ENCODE results near the gene POU2AF3. TPM values are rescaled to one million over a fixed set of nuclear protein-coding genes. Genes with fewer than 3 reads are reported as not detected.

Gene POU2AF3
- total and polyA plus RNA-seq, 2 of the 4 experiments (the other 2 are of a cell fraction): 0.17 TPM; not detected in 1

DNA sequence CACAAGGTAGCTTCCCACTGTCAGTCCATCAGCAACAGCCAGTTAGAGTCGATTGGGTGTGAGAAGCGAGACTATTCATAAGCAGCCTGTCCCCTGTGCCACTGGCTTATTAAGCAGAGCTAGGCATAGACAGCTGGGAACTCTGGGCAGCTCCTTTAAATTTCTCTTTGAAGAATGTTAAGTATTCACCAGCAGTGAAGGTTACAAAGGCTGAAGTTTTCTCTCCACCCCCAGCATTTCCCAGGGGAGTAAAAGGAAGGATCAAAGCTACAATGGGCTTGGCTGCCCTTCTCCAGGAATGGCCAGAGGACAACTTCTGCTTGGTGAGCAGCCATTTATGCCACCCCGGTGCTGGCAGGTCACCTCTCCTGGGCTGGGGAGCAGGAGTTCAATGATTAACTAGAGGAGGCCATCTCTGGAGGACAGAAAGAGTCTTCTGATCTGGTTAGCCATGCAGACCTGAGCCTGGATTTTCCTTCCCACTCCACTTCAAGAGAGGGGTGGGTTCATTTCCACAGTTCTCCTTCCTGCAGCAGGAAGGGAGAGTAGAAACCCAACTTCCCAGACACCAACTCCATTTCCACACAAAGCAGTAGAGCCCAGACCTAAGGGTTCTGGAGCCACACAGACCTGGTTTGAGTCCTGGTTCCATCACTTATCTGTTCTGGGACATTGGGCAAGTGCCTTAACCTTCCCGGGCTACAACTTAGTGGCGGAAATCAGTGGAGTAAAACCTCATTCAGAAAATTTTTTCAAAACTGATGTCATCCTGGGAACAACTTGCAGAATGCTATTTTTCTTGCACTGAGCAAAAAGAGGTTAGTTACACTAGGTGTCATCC lies 22.6 kb downstream of the POU2AF3 start (continued):
- TF ChIP-seq MAFK (IDR thresholded peaks at IDR 0.05; ENCODE audit: low read depth, low read length): no peak
- TF ChIP-seq FOS (IDR thresholded peaks at IDR 0.05; ENCODE audit: low read depth, low read length): no peak

GRCh38 chr11:111322534-111322933 lies 24.2 kb downstream of the POU2AF3 start:
- no peaks in the 10 kb centered on the region for H3K36me3 ChIP-seq (ENCODE audit: control insufficient read depth, insufficient read depth, low read length)
- BruUV-seq (replicated peaks): no TSS peak
- H2AK9ac ChIP-seq (replicated peaks; ENCODE audit: low read depth, low read length, poor library complexity): no peak overlapping the region
- peaks cover 6% of the 10 kb centered on the region for H3K27me3 ChIP-seq (ENCODE audit: control insufficient read depth, insufficient read depth, low read length)
- ChIA-PET POLR2A (ENCODE audit: unreplicated experiment) (no interaction called here), CTCF (no interaction called here)
- no peak overlapping the region for H3K9ac ChIP-seq (ENCODE audit: low read depth, low read length)
- no peaks in the 10 kb centered on the region for H4K20me1 ChIP-seq (ENCODE audit: insufficient read depth, low read length)
- ATAC-seq (ENCODE audit: low read depth): no peak
- no peak overlapping the region for H3K23ac ChIP-seq (ENCODE audit: low read depth, low read length)
- H3K9me1 ChIP-seq (ENCODE audit: insufficient read depth, low read length): 0 out of 2 replicates have a peak, but pooled peaks cover 5% of the 10 kb centered on the region
- intact Hi-C loops (cut with micrococcal nuclease) (no loop called here), dilution Hi-C loops (cut with HindIII; ENCODE audit: low sequenced_read_pairs, unreplicated experiment) (no loop called here), in situ Hi-C loops (cut with MboI; ENCODE audit: low sequenced_read_pairs) (no loop called here)
- no peak overlapping the region for H2BK20ac ChIP-seq (ENCODE audit: low read depth, low read length)
- no peaks in the 10 kb centered on the region for H3K79me1 ChIP-seq (ENCODE audit: low read depth in 1 of 2, low read length in 2 of 2)
- TF ChIP-seq CEBPB (IDR thresholded peaks at IDR 0.05; ENCODE audit: low read depth, low read length) (no peak), POLR2A (IDR thresholded peaks at IDR 0.05; ENCODE audit: low read depth, low read length) (no peak), MAZ (IDR thresholded peaks at IDR 0.05; ENCODE audit: borderline replicate concordance, low read depth, low read length) (no peak), BHLHE40 (IDR thresholded peaks at IDR 0.05; ENCODE audit: low read depth, low read length) (no peak), RCOR1 (IDR thresholded peaks at IDR 0.05; ENCODE audit: insufficient replicate concordance, low read length) (no peak)
- no peaks in the 10 kb centered on the region for H3K9me3 ChIP-seq (ENCODE audit: control insufficient read depth, insufficient read depth, low read length)
- H2AK5ac ChIP-seq (ENCODE audit: low read depth, low read length): no peak overlapping the region
- no peak overlapping the region for H3K4me3 ChIP-seq (ENCODE audit: insufficient read depth, low read depth, low read length)
- no peak overlapping the region for H4K8ac ChIP-seq (ENCODE audit: low read depth in 2 of 2, low read length in 2 of 2)
- no peak overlapping the region for H2BK5ac ChIP-seq (ENCODE audit: low read depth, low read length, poor library complexity, severe bottlenecking)
- H2BK120ac ChIP-seq (ENCODE audit: low read depth, low read length): no peak overlapping the region
- no peak overlapping the region for H3K4me2 ChIP-seq (ENCODE audit: low read depth, low read length)
- no peak overlapping the region for H3K27ac ChIP-seq (ENCODE audit: insufficient read depth, low read length)
- H2BK15ac ChIP-seq (ENCODE audit: low read depth, low read length): no peak overlapping the region
- no peak overlapping the region for H4K91ac ChIP-seq (ENCODE audit: insufficient read depth, low read depth, low read length)
- H3K14ac ChIP-seq (replicated peaks; ENCODE audit: low read depth, low read length): no peak overlapping the region
- WGBS, 2 experiments (ENCODE audit: extremely low coverage in 2 of 2, insufficient read length in 1 of 2): no CpG with 5 or more reads among the region's 2 CpGs
- no peak for DNase-seq
- no peak overlapping the region for H3K4ac ChIP-seq (ENCODE audit: low read depth, low read length)
- H3K18ac ChIP-seq (ENCODE audit: low read depth, low read length): no peak overlapping the region
- H2AFZ ChIP-seq (replicated peaks; ENCODE audit: low read length, poor library complexity): no peak overlapping the region
- no peak overlapping the region for H4K5ac ChIP-seq (ENCODE audit: low read depth, low read length)
- no peak overlapping the region for H3K56ac ChIP-seq (ENCODE audit: extremely low read depth, insufficient read depth, low read length)
- peaks cover 6% of the 10 kb centered on the region for H3K4me1 ChIP-seq (ENCODE audit: control insufficient read depth, insufficient read depth, low read length)

Data from IMR-90 (cell line).